IgD-negative memory B cell (primary cell): Measurements from ENCODE around the gene SKAP2. TPM values are rescaled to one million over a fixed set of nuclear protein-coding genes. Genes with fewer than 3 reads are reported as not detected.

Source experiments
- H3K27ac Mint-ChIP-seq, 3 donors: one replicate each; pipeline ENCODE4 v1.8.0; 2020 to 2022; ENCODE audit warnings: mild to moderate bottlenecking in 3 of 3, mixed read lengths in 3 of 3, moderate library complexity in 1 of 3
- H3K27me3 Mint-ChIP-seq: one replicate; pipeline ENCODE4 v1.8.0; 2021; ENCODE audit warnings: mixed read lengths
- H3K36me3 Mint-ChIP-seq: one replicate; pipeline ENCODE4 v1.8.0; 2020; ENCODE audit warnings: mild to moderate bottlenecking, mixed read lengths
- H3K4me1 Mint-ChIP-seq, 3 donors: one replicate each; pipeline ENCODE4 v1.8.0; 2020 to 2022; ENCODE audit warnings: mixed read lengths in 3 of 3, mild to moderate bottlenecking in 1 of 3
- H3K4me3 Mint-ChIP-seq, 4 donors: one replicate each; pipeline ENCODE4 v1.8.0; 2020 to 2022; ENCODE audit warnings: mild to moderate bottlenecking in 4 of 4, mixed read lengths in 4 of 4, moderate library complexity in 3 of 4
- H3K9me3 Mint-ChIP-seq, 3 donors: one replicate each; pipeline ENCODE4 v1.8.0; 2020 to 2021; ENCODE audit warnings: mixed read lengths in 3 of 3, mild to moderate bottlenecking in 1 of 3
- polyA plus RNA-seq: library from polyadenylated mRNA; unstranded; fragments of 300-500 nt; fragmentation: Illumina TruSeq; gene quantifications from one replicate; pipeline ENCODE4 v1.2.3, GENCODE V29; 2021

SKAP2 gene
- polyA plus RNA-seq, 1 donor from 2014 or later, result 135 TPM

GRCh38 chr7:26685606-26686005 is 178.8 kb downstream of the SKAP2 start:
- Mint-ChIP-seq H3K4me1 (peaks cover 20 to 28% (median 22%) of the 10 kb centered on the region in 3 donors), H3K4me3 (no peak overlapping the region), H3K27me3 (no peaks in the 10 kb centered on the region), H3K9me3 (no peaks in the 10 kb centered on the region), H3K27ac (no peak overlapping the region), H3K36me3 (peaks cover 4% of the 10 kb centered on the region)

- peaks cover 4% of the 10 kb centered on the region for H3K36me3 Mint-ChIP-seq
- H3K27ac Mint-ChIP-seq, result no peak overlapping the region
- H3K4me3 Mint-ChIP-seq, result no peak overlapping the region
- H3K27me3 Mint-ChIP-seq, result no peaks in the 10 kb centered on the region
- H3K4me1 Mint-ChIP-seq, result peaks cover 12 to 24% (median 14%) of the 10 kb centered on the region in 3 donors
- no peaks in the 10 kb centered on the region for H3K9me3 Mint-ChIP-seq
Measured at GRCh38 chr7:26684447-26684846, 179.9 kb downstream of the SKAP2 start.

GRCh38 chr7:26683277-26683676 is 181.1 kb downstream of the SKAP2 start:
- Mint-ChIP-seq H3K9me3 (no peaks in the 10 kb centered on the region), H3K4me3 (no peak overlapping the region), H3K27ac (no peak overlapping the region), H3K4me1 (peaks cover 2 to 12% (median 2%) of the 10 kb centered on the region in 3 donors), H3K36me3 (peaks cover 9% of the 10 kb centered on the region), H3K27me3 (no peaks in the 10 kb centered on the region)

- H3K27me3 Mint-ChIP-seq, result no peaks in the 10 kb centered on the region
- peaks cover 10% of the 10 kb centered on the region for H3K36me3 Mint-ChIP-seq
- no peak overlapping the region for H3K4me3 Mint-ChIP-seq
- H3K9me3 Mint-ChIP-seq, result no peaks in the 10 kb centered on the region
- H3K4me1 Mint-ChIP-seq, result peaks cover 0 to 8% (median 0%) of the 10 kb centered on the region in 3 donors
- H3K27ac Mint-ChIP-seq, result peak overlapping the region in 1 of 3 donors; percentile 17
Measured at GRCh38 chr7:26681819-26682418, 182.5 kb downstream of the SKAP2 start.

- H3K4me3 Mint-ChIP-seq, result no peak overlapping the region
- H3K36me3 Mint-ChIP-seq, result peaks cover 10% of the 10 kb centered on the region
- no peaks in the 10 kb centered on the region for H3K9me3 Mint-ChIP-seq
- H3K4me1 Mint-ChIP-seq, result peaks cover 0 to 8% (median 0%) of the 10 kb centered on the region in 3 donors
- H3K27me3 Mint-ChIP-seq, result no peaks in the 10 kb centered on the region
- no peak overlapping the region for H3K27ac Mint-ChIP-seq
Measured at GRCh38 chr7:26680587-26680986, 183.8 kb downstream of the SKAP2 start.

- Mint-ChIP-seq H3K9me3 (no peaks in the 10 kb centered on the region), H3K4me1 (peaks cover 0 to 3% (median 0%) of the 10 kb centered on the region in 3 donors), H3K27ac (no peak overlapping the region), H3K27me3 (no peaks in the 10 kb centered on the region), H3K4me3 (no peak overlapping the region), H3K36me3 (peaks cover 13% of the 10 kb centered on the region)
Measured at GRCh38 chr7:26675143-26675887, 189.1 kb downstream of the SKAP2 start.

- H3K4me3 Mint-ChIP-seq, result no peak overlapping the region
- no peak overlapping the region for H3K27ac Mint-ChIP-seq
- H3K4me1 Mint-ChIP-seq, result peaks cover 0 to 3% (median 0%) of the 10 kb centered on the region in 3 donors
- no peaks in the 10 kb centered on the region for H3K27me3 Mint-ChIP-seq
- peaks cover 10% of the 10 kb centered on the region for H3K36me3 Mint-ChIP-seq
- no peaks in the 10 kb centered on the region for H3K9me3 Mint-ChIP-seq
Measured at GRCh38 chr7:26673858-26674257, 190.5 kb downstream of the SKAP2 start.

- no peak overlapping the region for H3K27ac Mint-ChIP-seq
- H3K9me3 Mint-ChIP-seq, result no peaks in the 10 kb centered on the region
- H3K36me3 Mint-ChIP-seq, result peaks cover 10% of the 10 kb centered on the region
- H3K27me3 Mint-ChIP-seq, result no peaks in the 10 kb centered on the region
- no peak overlapping the region for H3K4me3 Mint-ChIP-seq
- peaks cover 0 to 3% (median 0%) of the 10 kb centered on the region in 3 donors for H3K4me1 Mint-ChIP-seq
Measured at GRCh38 chr7:26673271-26673670, 191.1 kb downstream of the SKAP2 start.

GRCh38 chr7:26670841-26671240 is 193.5 kb downstream of the SKAP2 start:
- Mint-ChIP-seq H3K4me1 (peaks cover 1 to 9% (median 3%) of the 10 kb centered on the region in 3 donors), H3K36me3 (peaks cover 14% of the 10 kb centered on the region), H3K27me3 (no peaks in the 10 kb centered on the region), H3K4me3 (no peak overlapping the region), H3K27ac (no peak overlapping the region), H3K9me3 (no peaks in the 10 kb centered on the region)

GRCh38 chr7:26670290-26670689 is 194.1 kb downstream of the SKAP2 start:
- peaks cover 2 to 12% (median 3%) of the 10 kb centered on the region in 3 donors for H3K4me1 Mint-ChIP-seq
- H3K27ac Mint-ChIP-seq, result no peak overlapping the region

GRCh38 chr7:26668821-26669220 is 195.6 kb downstream of the SKAP2 start:
- Mint-ChIP-seq H3K36me3 (peaks cover 14% of the 10 kb centered on the region), H3K9me3 (no peaks in the 10 kb centered on the region), H3K4me1 (peaks cover 8 to 18% (median 9%) of the 10 kb centered on the region in 3 donors), H3K27ac (no peak overlapping the region), H3K4me3 (no peak overlapping the region), H3K27me3 (no peaks in the 10 kb centered on the region)

More at GRCh38 chr7:26670290-26670689, 194.1 kb downstream of the SKAP2 start:
- Mint-ChIP-seq H3K36me3 (peaks cover 14% of the 10 kb centered on the region), H3K27me3 (no peaks in the 10 kb centered on the region), H3K4me3 (no peak overlapping the region), H3K9me3 (no peaks in the 10 kb centered on the region)

- Mint-ChIP-seq H3K4me3 (no peak overlapping the region), H3K27ac (no peak overlapping the region), H3K9me3 (no peaks in the 10 kb centered on the region), H3K4me1 (peaks cover 8 to 18% (median 9%) of the 10 kb centered on the region in 3 donors), H3K36me3 (peaks cover 13% of the 10 kb centered on the region), H3K27me3 (no peaks in the 10 kb centered on the region)
Measured at GRCh38 chr7:26667514-26668133, 196.8 kb downstream of the SKAP2 start.

- Mint-ChIP-seq H3K27ac (peak overlapping the region in 1 of 3 donors; percentile 7), H3K4me1 (peaks cover 8 to 15% (median 9%) of the 10 kb centered on the region in 3 donors), H3K9me3 (no peaks in the 10 kb centered on the region), H3K27me3 (no peaks in the 10 kb centered on the region), H3K36me3 (peaks cover 10% of the 10 kb centered on the region), H3K4me3 (no peak overlapping the region)
Measured at GRCh38 chr7:26664735-26665416, 199.5 kb downstream of the SKAP2 start.

- H3K9me3 Mint-ChIP-seq, result no peaks in the 10 kb centered on the region
- no peaks in the 10 kb centered on the region for H3K27me3 Mint-ChIP-seq
- peak overlapping the region in 1 of 3 donors; percentile 7 for H3K27ac Mint-ChIP-seq
- no peak overlapping the region for H3K4me3 Mint-ChIP-seq
- H3K36me3 Mint-ChIP-seq, result peaks cover 10% of the 10 kb centered on the region
- peaks cover 8 to 15% (median 9%) of the 10 kb centered on the region in 3 donors for H3K4me1 Mint-ChIP-seq
Measured at GRCh38 chr7:26664274-26664673, 200.1 kb downstream of the SKAP2 start.

- peaks cover 10% of the 10 kb centered on the region for H3K36me3 Mint-ChIP-seq
- no peaks in the 10 kb centered on the region for H3K27me3 Mint-ChIP-seq
- H3K4me3 Mint-ChIP-seq, result no peak overlapping the region
Measured at GRCh38 chr7:26663874-26664273, 200.5 kb downstream of the SKAP2 start.

More at GRCh38 chr7:26663874-26664273, 200.5 kb downstream of the SKAP2 start:
- Mint-ChIP-seq H3K4me1 (peaks cover 8 to 15% (median 9%) of the 10 kb centered on the region in 3 donors), H3K27ac (no peak overlapping the region), H3K9me3 (no peaks in the 10 kb centered on the region)
